Common myeloid progenitor, CD34-positive (primary cell): ENCODE results near the gene MTSS2.

ENCODE experiments used
- CTCF ChIA-PET: fragments of 350-600 bp; sonication (Branson Sonifier 250); formaldehyde crosslinking; loops from one replicate; lab custom pipeline; 2021; ENCODE audit warnings: antibody characterized with exemption; lab: Charles Lee
- POLR2A ChIA-PET: fragments of 350-600 bp; sonication (Branson Sonifier 250); formaldehyde crosslinking; loops from one replicate; lab custom pipeline; 2021; ENCODE audit warnings: antibody characterized with exemption; lab: Charles Lee
- DNase-seq, 3 donors: peaks; one replicate each; pipeline versions ENCODE4 v3.0.0 to v3.0.0-alpha.2; 2013
- H3K27ac ChIP-seq, 2 experiments: 1 replicate in 1 of 2; 2 replicates in 1 of 2; pipeline ENCODE4 v1.7.0; 2013; ENCODE audit warnings: inconsistent platforms in 2 of 2, low read length in 2 of 2, mild to moderate bottlenecking in 2 of 2, low read depth in 1 of 2, moderate library complexity in 1 of 2; ENCODE audit not compliant: severe bottlenecking in 2 of 2, insufficient read depth in 1 of 2, poor library complexity in 1 of 2
- H3K27me3 ChIP-seq, 5 experiments: replicated peaks in 2 of 5; 1 replicate in 3 of 5; 2 replicates in 2 of 5; pipeline versions ENCODE4 v1.6.1 to v1.7.0; 2013; ENCODE audit warnings: low read length in 4 of 5, mild to moderate bottlenecking in 2 of 5, moderate library complexity in 2 of 5, inconsistent platforms in 1 of 5; ENCODE audit not compliant: insufficient read depth in 5 of 5, control insufficient read depth in 4 of 5
- H3K36me3 ChIP-seq, 4 experiments: 1 replicate in 2 of 4; 2 replicates in 2 of 4; pipeline versions ENCODE4 v1.6.1 to v1.7.0; 2013; ENCODE audit warnings: low read length in 3 of 4, control low read depth in 1 of 4, mild to moderate bottlenecking in 1 of 4; ENCODE audit not compliant: control insufficient read depth in 4 of 4, insufficient read depth in 4 of 4
- H3K4me1 ChIP-seq, 4 experiments: 1 replicate in 3 of 4; 2 replicates in 1 of 4; pipeline versions ENCODE4 v1.6.1 to v1.7.1; 2013; ENCODE audit warnings: low read length in 3 of 4, mild to moderate bottlenecking in 3 of 4, control low read depth in 1 of 4, inconsistent platforms in 1 of 4, moderate library complexity in 1 of 4; ENCODE audit not compliant: control insufficient read depth in 4 of 4, insufficient read depth in 4 of 4; ENCODE audit errors: control extremely low read depth in 1 of 4
- H3K4me3 ChIP-seq, 7 experiments: 1 replicate in 4 of 7; 2 replicates in 3 of 7; pipeline versions ENCODE4 v1.5.1 to v1.7.0; 2013; ENCODE audit warnings: mild to moderate bottlenecking in 7 of 7, low read length in 6 of 7, moderate library complexity in 6 of 7, inconsistent platforms in 2 of 7, low read depth in 2 of 7, control low read depth in 1 of 7; ENCODE audit not compliant: insufficient read depth in 4 of 7, control insufficient read depth in 1 of 7; ENCODE audit errors: extremely low read depth in 1 of 7
- H3K9me3 ChIP-seq, 5 experiments: 1 replicate in 4 of 5; 2 replicates in 1 of 5; pipeline versions ENCODE4 v1.6.1 to v1.7.1; 2013; ENCODE audit warnings: low read length in 4 of 5, mild to moderate bottlenecking in 2 of 5, inconsistent platforms in 1 of 5, low read depth in 1 of 5, moderate library complexity in 1 of 5; ENCODE audit not compliant: control insufficient read depth in 4 of 5, insufficient read depth in 2 of 5; ENCODE audit errors: control extremely low read depth in 1 of 5
- WGBS: methylation state at CpG from one replicate; pipeline ENCODE4 v1.1.5; 2013; ENCODE audit not compliant: insufficient coverage; 5-methylcytosine and 5-hydroxymethylcytosine counted together

MTSS2 gene

GRCh38 chr16:70713824-70714223 lies 28.0 kb upstream of the MTSS2 start:
- no peak overlapping the region for H3K4me3 ChIP-seq
- no peaks in the 10 kb centered on the region for H3K9me3 ChIP-seq
- H3K27ac ChIP-seq = no peak overlapping the region
- ChIA-PET POLR2A (no interaction called here), CTCF (interaction anchor here (1.2 to 1.3 kb wide), 3 partner anchors 11 to 48 kb away, joined by 3 to 4 read pairs (median 4); no protein-coding TSS in a partner anchor)
- peaks cover 0 to 53% (median 3%) of the 10 kb centered on the region in 4 experiments for H3K36me3 ChIP-seq
- WGBS = 91% methylated on average over 4 of the region's 10 CpGs
- H3K4me1 ChIP-seq = peaks cover 0 to 30% (median 17%) of the 10 kb centered on the region in 4 experiments
- DNase-seq = no peak
- H3K27me3 ChIP-seq = no peaks in the 10 kb centered on the region

- CTCF ChIA-PET = interaction anchor here (1.2 kb wide), 2 partner anchors 17 to 48 kb away, joined by 3 to 4 read pairs; no protein-coding TSS in a partner anchor
Observed at GRCh38 chr16:70713342-70713741, 27.5 kb upstream of the MTSS2 start.

DNA sequence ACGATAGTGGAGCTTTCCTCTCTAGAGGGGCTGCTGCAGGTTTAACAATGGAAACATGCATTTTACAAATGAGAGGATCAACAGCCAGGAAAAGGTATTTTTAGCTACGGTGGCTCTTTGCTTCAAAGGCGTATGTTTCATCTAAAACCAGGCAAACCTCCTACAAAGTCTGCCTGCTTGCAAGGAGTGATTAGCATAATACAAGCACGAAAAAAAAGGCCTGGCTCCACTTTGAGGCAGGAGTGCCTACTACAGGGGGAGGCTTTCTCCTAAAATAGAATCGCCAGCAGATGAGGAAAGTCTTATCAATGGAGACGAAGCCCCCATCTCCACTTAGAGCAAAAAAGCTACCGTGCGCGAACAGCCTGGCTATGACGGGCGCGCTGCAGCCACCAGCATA lies 27.1 kb upstream of the MTSS2 start:
- ChIA-PET CTCF (interaction anchor here (1.2 kb wide), 2 partner anchors 17 to 49 kb away, joined by 3 to 4 read pairs; no protein-coding TSS in a partner anchor), POLR2A (no interaction called here)
- Histone ChIP-seq H3K36me3 (peaks cover 0 to 50% (median 6%) of the 10 kb centered on the region in 4 experiments), H3K27me3 (no peaks in the 10 kb centered on the region), H3K4me1 (peaks cover 0 to 30% (median 17%) of the 10 kb centered on the region in 4 experiments), H3K4me3 (no peak overlapping the region), H3K27ac (no peak overlapping the region), H3K9me3 (no peaks in the 10 kb centered on the region)
- DNase-seq = no peak
- WGBS = 99% methylated on average over 10 of the region's 12 CpGs

More at GRCh38 chr16:70713342-70713741, 27.5 kb upstream of the MTSS2 start:
- H3K9me3 ChIP-seq = no peaks in the 10 kb centered on the region
- no peak for DNase-seq
- peaks cover 0 to 30% (median 17%) of the 10 kb centered on the region in 4 experiments for H3K4me1 ChIP-seq
- no peak overlapping the region for H3K4me3 ChIP-seq
- no peaks in the 10 kb centered on the region for H3K27me3 ChIP-seq
- POLR2A ChIA-PET = no interaction called here
- peaks cover 0 to 51% (median 5%) of the 10 kb centered on the region in 4 experiments for H3K36me3 ChIP-seq
- no peak overlapping the region for H3K27ac ChIP-seq
- 75% methylated on average over 4 of the region's 5 CpGs for WGBS

DNA sequence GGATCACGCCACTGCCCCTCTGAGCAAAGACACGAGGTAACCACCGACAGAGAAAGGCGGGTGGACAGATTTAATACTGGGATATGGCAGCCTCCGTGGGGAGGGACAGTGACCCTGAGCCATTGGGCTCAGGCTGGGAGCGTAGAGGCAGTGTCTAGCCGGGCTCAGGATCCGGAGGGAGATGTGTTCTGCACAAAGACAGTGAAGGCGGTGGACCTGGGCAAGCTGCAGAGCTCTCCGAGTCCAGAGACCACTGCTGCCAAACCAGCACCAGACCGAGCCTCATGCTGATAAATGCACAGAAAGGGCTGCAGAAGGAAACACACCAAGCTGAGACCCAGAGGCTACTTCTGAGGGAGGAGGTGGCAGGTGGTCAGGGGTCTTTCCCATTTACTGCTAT lies 26.5 kb upstream of the MTSS2 start:
- Histone ChIP-seq H3K4me1 (peaks cover 0 to 30% (median 17%) of the 10 kb centered on the region in 4 experiments), H3K27me3 (no peaks in the 10 kb centered on the region), H3K36me3 (peaks cover 0 to 48% (median 6%) of the 10 kb centered on the region in 4 experiments), H3K9me3 (no peaks in the 10 kb centered on the region), H3K27ac (no peak overlapping the region), H3K4me3 (no peak overlapping the region)
- CTCF ChIA-PET = no interaction called here
- DNase-seq = no peak
- WGBS = 95% methylated on average over 10 of the region's 11 CpGs
- POLR2A ChIA-PET = no interaction called here

- Histone ChIP-seq H3K27ac (no peak overlapping the region), H3K9me3 (no peaks in the 10 kb centered on the region), H3K36me3 (peaks cover 0 to 40% (median 6%) of the 10 kb centered on the region in 4 experiments), H3K4me1 (peaks cover 0 to 30% (median 17%) of the 10 kb centered on the region in 4 experiments), H3K27me3 (no peaks in the 10 kb centered on the region), H3K4me3 (no peak overlapping the region)
- WGBS = 98% methylated on average over 11 of the region's 14 CpGs
- ChIA-PET POLR2A (no interaction called here), CTCF (interaction anchor here (0.7 to 1.7 kb wide), 2 partner anchors 28 to 60 kb away, joined by 3 to 4 read pairs; no protein-coding TSS in a partner anchor)
- no peak for DNase-seq
Observed at GRCh38 chr16:70711211-70712031, 25.6 kb upstream of the MTSS2 start.

GRCh38 chr16:70710422-70711210 lies 24.8 kb upstream of the MTSS2 start:
- WGBS = 97% methylated on average over 30 of the region's 31 CpGs
- ChIA-PET POLR2A (no interaction called here), CTCF (interaction anchor here (0.7 to 1.7 kb wide), 2 partner anchors 29 to 61 kb away, joined by 3 to 4 read pairs; no protein-coding TSS in a partner anchor)
- H3K27me3 ChIP-seq = no peaks in the 10 kb centered on the region
- no peak for DNase-seq
- H3K36me3 ChIP-seq = peaks cover 0 to 37% (median 6%) of the 10 kb centered on the region in 4 experiments
- peaks cover 0 to 26% (median 14%) of the 10 kb centered on the region in 4 experiments for H3K4me1 ChIP-seq
- H3K27ac ChIP-seq = no peak overlapping the region
- H3K4me3 ChIP-seq = no peak overlapping the region
- H3K9me3 ChIP-seq = no peaks in the 10 kb centered on the region
